Measurements from ENCODE around the gene WDFY4.

DNA sequence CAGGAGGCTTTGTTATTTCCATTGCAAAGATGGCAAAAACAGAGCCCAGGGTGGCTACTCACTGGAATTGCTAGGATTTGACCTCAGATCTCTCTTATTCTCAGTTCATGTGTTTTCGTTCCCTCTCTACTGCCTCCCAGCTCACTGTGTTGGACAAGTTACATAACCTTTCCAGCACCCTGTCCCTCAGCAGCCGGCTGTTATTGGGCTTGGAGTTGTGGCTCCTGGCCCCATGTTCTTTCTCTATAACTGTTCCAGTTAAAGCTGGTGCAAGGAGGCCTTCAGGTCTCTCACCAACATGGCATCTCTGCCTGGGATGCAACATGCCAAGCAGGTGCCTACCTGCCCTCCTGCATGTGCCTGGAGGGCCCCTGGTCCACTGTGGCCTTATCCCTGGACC is 198.2 kb downstream of the WDFY4 start:
- TF ChIP-seq, protein P1, sequence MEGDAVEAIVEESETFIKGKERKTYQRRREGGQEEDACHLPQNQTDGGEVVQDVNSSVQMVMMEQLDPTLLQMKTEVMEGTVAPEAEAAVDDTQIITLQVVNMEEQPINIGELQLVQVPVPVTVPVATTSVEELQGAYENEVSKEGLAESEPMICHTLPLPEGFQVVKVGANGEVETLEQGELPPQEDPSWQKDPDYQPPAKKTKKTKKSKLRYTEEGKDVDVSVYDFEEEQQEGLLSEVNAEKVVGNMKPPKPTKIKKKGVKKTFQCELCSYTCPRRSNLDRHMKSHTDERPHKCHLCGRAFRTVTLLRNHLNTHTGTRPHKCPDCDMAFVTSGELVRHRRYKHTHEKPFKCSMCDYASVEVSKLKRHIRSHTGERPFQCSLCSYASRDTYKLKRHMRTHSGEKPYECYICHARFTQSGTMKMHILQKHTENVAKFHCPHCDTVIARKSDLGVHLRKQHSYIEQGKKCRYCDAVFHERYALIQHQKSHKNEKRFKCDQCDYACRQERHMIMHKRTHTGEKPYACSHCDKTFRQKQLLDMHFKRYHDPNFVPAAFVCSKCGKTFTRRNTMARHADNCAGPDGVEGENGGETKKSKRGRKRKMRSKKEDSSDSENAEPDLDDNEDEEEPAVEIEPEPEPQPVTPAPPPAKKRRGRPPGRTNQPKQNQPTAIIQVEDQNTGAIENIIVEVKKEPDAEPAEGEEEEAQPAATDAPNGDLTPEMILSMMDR (IDR thresholded peaks at IDR 0.05; ENCODE audit: extremely low read depth in 1 of 2, insufficient read depth in 1 of 2, low read depth in 1 of 2, low read length in 2 of 2), result no peak
- TF ChIP-seq POLR2A (IDR thresholded peaks at IDR 0.05; ENCODE audit: low read depth, low read length) (no peak), GATA2 (IDR thresholded peaks at IDR 0.05; ENCODE audit: insufficient read depth, insufficient read length, low read depth, low read length) (no peak), POLR2AphosphoS5 (IDR thresholded peaks at IDR 0.05; ENCODE audit: insufficient read depth, low read depth, low read length) (no peak), EZH2 (IDR thresholded peaks at IDR 0.05; ENCODE audit: borderline replicate concordance, low read depth, low read length, severe bottlenecking) (no peak), JUN (IDR thresholded peaks at IDR 0.05; ENCODE audit: borderline replicate concordance, insufficient read depth, insufficient read length, low read depth) (no peak), MAX (IDR thresholded peaks at IDR 0.05; ENCODE audit: insufficient read depth, insufficient read length) (no peak)
